ENCODE data around the gene ATP6V1G1.

ATP6V1G1 gene

GRCh38 chr9:114643896-114644295 lies 56.3 kb downstream of the ATP6V1G1 start:
- DNase-seq (ENCODE audit: low spot score): no peak
- in situ Hi-C loops (cut with MboI; ENCODE audit: low pct_unique_long_range_greater_than_20kb, low sequenced_read_pairs, unreplicated experiment): no loop called here
- TF ChIP-seq CTCF (IDR thresholded peaks at IDR 0.05; ENCODE audit: extremely low read depth, insufficient read depth, missing control alignments): no peak

Data from GM13977 (cell line).